ENCODE measurements around the gene JARID2. TPM values are rescaled to one million over a fixed set of nuclear protein-coding genes. Genes with fewer than 3 reads are reported as not detected.

JARID2 gene
- total and polyA plus RNA-seq, 2 of the 8 experiments (the other 6 are each of a cell fraction or from before 2014, with no cell fraction given) = 60.1 to 239 TPM

GRCh38 chr6:15501826-15502445 lies 256.1 kb downstream of the JARID2 start:
- no peak for DNase-seq (ENCODE audit: low read depth in 1 of 2, low spot score in 2 of 2)
- Histone ChIP-seq H3K9me3 (ENCODE audit: insufficient read depth in 2 of 2, low read depth in 1 of 2, low read length in 1 of 2) (no peaks in the 10 kb centered on the region; a peak in 1 of 4 replicates), H3K27me3 (replicated peaks in 1 of 4; ENCODE audit: control insufficient read depth in 3 of 4, extremely low read depth in 1 of 4, insufficient read depth in 3 of 4, low read length in 3 of 4) (no peaks in the 10 kb centered on the region; a peak in 2 of 7 replicates), H3K4ac (replicated peaks; ENCODE audit: insufficient read length, low read depth, low read length) (no peak overlapping the region), H3K79me2 (ENCODE audit: control insufficient read depth in 1 of 2, insufficient read depth in 2 of 2, low read length in 2 of 2) (peaks cover 0 to 98% of the 10 kb centered on the region in 2 experiments; a peak in 3 of 4 replicates), H3K4me1 (replicated peaks in 1 of 4; ENCODE audit: control insufficient read depth in 3 of 4, insufficient read depth in 4 of 4, low read length in 3 of 4) (peaks cover 0 to 4% (median 2%) of the 10 kb centered on the region in 4 experiments; a peak in 3 of 7 replicates), H4K20me1 (replicated peaks in 1 of 2; ENCODE audit: control insufficient read depth in 1 of 2, insufficient read depth in 2 of 2, low read length in 2 of 2) (peaks cover 50 to 51% of the 10 kb centered on the region in 2 experiments), H3K4me2 (ENCODE audit: insufficient read depth in 1 of 2, low read depth in 2 of 2, low read length in 2 of 2) (no peak overlapping the region), H4K8ac (ENCODE audit: extremely low read depth, insufficient read depth, low read length) (peak overlapping the region; percentile 6; the same call in 1 of the 2 replicates), H2BK120ac (replicated peaks; ENCODE audit: low read depth, low read length) (no peak overlapping the region), H3K23ac (ENCODE audit: insufficient read length) (no peak overlapping the region), H2BK5ac (ENCODE audit: low read depth, low read length) (no peak overlapping the region), H2BK15ac (ENCODE audit: low read length) (no peak overlapping the region), H3K23me2 (ENCODE audit: low read depth, low read length) (no peaks in the 10 kb centered on the region), H4K91ac (replicated peaks; ENCODE audit: insufficient read length, low read length) (no peak overlapping the region), H2AFZ (ENCODE audit: low read length) (no peak overlapping the region), H3K18ac (ENCODE audit: extremely low read depth, low read length) (no peak overlapping the region), H4K5ac (ENCODE audit: insufficient read length, low read depth, low read length) (no peak overlapping the region), H2BK20ac (ENCODE audit: low read length) (no peak overlapping the region), H2BK12ac (ENCODE audit: low read depth, low read length) (no peak overlapping the region), H3K27ac (ENCODE audit: low read depth, low read length) (no peak overlapping the region), H3K9ac (replicated peaks in 1 of 4; ENCODE audit: extremely low read depth in 1 of 4, low read depth in 3 of 4, low read length in 3 of 4) (no peak overlapping the region), H2AK5ac (ENCODE audit: low read depth, low read length) (no peak overlapping the region), H3K14ac (ENCODE audit: insufficient read length) (no peak overlapping the region), H3K4me3 (ENCODE audit: extremely low read depth in 1 of 4, insufficient read depth in 2 of 4, low read depth in 3 of 4, low read length in 4 of 4) (no peak overlapping the region), H3K56ac (replicated peaks; ENCODE audit: insufficient read length, low read depth, low read length) (no peak overlapping the region), H3K79me1 (ENCODE audit: low read depth, low read length) (peaks cover 27% of the 10 kb centered on the region), H3K36me3 (ENCODE audit: control insufficient read depth in 2 of 4, insufficient read depth in 4 of 4, low read length in 3 of 4) (peaks cover 49 to 96% (median 76%) of the 10 kb centered on the region in 4 experiments)
- 86% methylated on average over 19 of the region's 19 CpGs; no CpG with 5 or more reads in 1 of the 2 experiments for WGBS, 2 experiments (ENCODE audit: extremely low coverage in 1 of 2, insufficient coverage in 1 of 2, insufficient read length in 1 of 2, insufficient replicate concordance in 2 of 2, low coverage in 1 of 2, low lambda C conversion rate in 2 of 2, missing lambda C conversion rate in 1 of 2)
- ChIA-PET CTCF (ENCODE audit: partially characterized antibody) (interaction anchor here (0.5 to 1.9 kb wide), 3 partner anchors 12 to 76 kb away, joined by 3 to 7 read pairs (median 4); no protein-coding TSS in a partner anchor), POLR2A (ENCODE audit: partially characterized antibody) (interaction anchor here (0.7 to 1.5 kb wide), 2 partner anchors 11 to 21 kb away, joined by 3 to 4 read pairs; no protein-coding TSS in a partner anchor)
- no peak for FAIRE-seq
- TF ChIP-seq CBX5 (IDR thresholded peaks at IDR 0.05; ENCODE audit: low read depth, low read length) (no peak), PHF8 (conservative IDR thresholded peaks at IDR 0.05; ENCODE audit: low read depth, low read length) (no peak), RAD21 (IDR thresholded peaks at IDR 0.05 in 1 of 2, conservative IDR thresholded peaks at IDR 0.05 in 1 of 2; ENCODE audit: low read depth in 2 of 2, low read length in 2 of 2) (no peak), TBP (IDR thresholded peaks at IDR 0.05; ENCODE audit: low read depth, low read length) (no peak), RBBP5 (IDR thresholded peaks at IDR 0.05; ENCODE audit: borderline replicate concordance, low read depth, low read length) (no peak), SRF (IDR thresholded peaks at IDR 0.05; ENCODE audit: low read depth, low read length) (no peak), BRCA1 (IDR thresholded peaks at IDR 0.05; ENCODE audit: low read depth, low read length) (no peak), FOSL1 (IDR thresholded peaks at IDR 0.05; ENCODE audit: insufficient read depth, low read depth, low read length) (no peak), SIRT6 (IDR thresholded peaks at IDR 0.05; ENCODE audit: low read length) (no peak), SP4 (IDR thresholded peaks at IDR 0.05; ENCODE audit: low read length) (no peak), USF2 (IDR thresholded peaks at IDR 0.05; ENCODE audit: low read length) (no peak)
